HG03469 (cell line): ENCODE measurements around the gene ZMYM4.
A peak's percentile ranks its signal among the peaks of the same experiment; 100 is the strongest.
"Not testable (repeated sequence)": the region's sequence is repeated elsewhere in the genome, so short reads cannot be mapped to it uniquely, and the experiment has no call there.

Experiments used
- ATAC-seq: cut with Tn5 transposase; IDR thresholded peaks from one replicate; pipeline ENCODE4 v1.9.1; 2021; ENCODE audit warnings: mild to moderate bottlenecking, moderate library complexity, moderate number of reproducible peaks; ENCODE audit not compliant: unreplicated experiment

The ZMYM4 gene

DNA sequence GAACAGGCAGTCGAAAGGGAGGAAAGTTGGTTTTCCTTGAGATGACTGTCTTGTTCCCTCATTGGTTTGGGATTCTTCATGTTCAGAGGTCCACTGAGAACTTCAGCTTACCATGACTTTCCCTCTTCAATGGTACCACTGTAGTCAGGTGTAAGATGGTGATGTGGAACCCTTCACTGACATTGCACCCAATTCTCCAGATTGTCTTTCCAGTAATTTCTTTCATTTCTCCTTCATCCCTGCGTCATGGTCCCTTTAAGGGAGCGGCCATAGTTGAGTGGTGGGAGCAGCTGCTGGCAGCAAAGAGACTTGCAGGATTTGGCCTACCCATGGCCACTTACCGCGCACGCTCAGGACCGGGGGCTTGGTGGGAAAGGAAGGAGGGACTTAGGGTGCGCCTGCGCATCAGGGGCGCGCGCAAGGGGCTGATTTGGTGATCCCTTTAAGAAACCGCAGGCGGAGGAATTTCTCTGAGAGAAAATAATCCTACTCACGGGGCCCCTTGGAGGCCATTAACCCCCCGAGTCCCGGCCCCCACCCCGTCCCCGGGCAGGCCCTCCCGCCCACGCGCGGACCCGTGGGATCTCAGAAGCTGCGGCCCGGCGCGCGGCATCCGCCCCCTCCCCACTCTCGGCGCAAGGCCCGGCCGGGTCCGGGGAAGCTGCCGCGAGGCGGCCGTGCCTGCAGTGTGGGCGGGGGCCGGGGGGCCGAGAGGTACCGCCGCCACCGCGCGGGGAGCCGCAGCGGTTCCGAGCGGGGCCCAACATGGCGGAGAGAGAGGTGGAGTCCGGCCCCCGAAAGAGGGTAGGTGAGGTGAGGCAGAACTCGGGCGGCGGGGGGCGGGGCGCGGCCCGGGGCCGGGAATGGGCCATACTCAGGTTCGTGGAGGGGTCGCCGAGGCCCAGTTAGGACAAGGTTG is at the start of gene ZMYM4:
Gene ZMYM4 (plus strand): TSS at position 428 of the 919 bp plus-strand sequence. CDS start 338 bp downstream, at position 766.
- peak; percentile 79 for ATAC-seq

DNA sequence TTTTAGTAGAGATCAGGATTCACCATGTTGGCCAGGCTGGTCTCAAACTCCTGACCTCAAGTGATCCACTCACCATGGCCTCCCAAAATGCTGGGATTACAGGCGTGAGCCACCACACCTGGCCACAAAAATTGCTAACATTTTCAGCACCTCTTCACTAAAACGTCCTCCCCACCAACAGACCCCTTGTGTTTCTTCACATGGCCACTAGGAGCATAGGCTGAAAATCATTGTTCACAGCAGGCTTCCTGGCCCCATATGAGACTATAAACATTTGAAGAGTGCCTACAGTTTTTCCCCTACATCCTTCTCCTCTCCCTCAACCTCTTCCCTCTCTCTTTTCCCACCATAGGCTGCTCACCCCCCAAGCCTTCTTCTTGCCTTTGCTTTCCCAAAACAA is 47.5 kb upstream of the ZMYM4 start:
- no peak for ATAC-seq

DNA sequence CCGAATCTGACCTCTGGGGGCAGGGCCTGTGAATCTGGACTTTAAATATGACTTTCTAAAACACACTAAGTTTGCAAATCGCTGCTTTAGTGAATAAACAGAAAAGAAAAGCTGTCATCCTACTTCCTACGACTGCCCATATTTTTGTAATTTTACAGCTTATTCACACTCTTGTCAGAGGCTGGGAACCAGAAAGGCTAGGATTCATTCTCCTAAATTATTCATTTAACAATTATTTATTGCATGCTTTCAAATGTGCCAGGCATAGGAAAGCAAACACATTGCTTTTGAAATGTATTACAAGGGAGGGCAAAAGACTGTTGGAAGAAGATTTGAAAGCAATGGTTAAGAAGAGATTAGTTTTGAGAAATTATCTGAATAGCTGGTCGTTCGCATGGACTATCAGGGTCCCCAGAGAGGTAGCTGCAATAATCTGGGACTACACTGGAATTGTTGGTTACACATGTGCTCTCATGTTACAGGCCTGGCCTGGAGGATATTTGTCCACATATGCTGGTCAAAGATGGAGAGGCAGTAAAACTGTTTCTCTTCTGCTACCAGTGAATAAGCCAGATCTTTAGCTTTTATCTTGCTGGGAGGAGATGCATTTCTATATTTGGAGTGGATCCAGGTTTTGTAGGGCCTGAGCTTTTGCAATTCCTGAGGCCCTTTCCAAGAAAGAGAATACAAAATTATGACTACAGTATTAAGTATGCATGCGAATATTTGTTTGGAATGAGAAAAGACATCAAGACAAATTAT is 46.0 kb upstream of the ZMYM4 start:
- no peak for ATAC-seq

DNA sequence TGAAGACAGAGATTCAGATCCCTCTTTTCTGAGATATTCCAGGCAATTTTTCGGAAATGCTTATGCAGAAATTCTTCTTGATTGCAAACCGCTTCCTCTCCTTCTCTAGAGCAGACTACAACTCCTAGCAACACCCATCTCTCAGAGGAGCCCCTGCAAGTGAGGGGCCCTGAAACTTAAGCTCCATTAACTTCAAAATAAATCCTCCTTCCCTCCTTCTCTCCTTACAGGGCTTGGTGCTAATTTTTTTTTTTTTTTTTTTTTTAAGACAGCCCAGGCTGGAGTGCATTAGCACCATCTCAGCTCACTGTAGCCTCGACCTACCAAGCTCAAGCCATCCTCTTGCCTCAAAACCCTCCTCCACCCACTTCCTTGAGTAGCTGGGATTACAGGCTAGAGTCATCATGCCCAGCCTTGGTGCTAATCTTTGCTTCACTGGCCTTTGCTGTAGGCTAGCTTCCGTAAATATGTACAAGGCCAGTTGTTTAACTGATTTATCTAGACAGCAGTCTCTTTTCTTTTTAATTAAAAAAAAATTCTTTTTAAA is 45.4 kb upstream of the ZMYM4 start:
- ATAC-seq, result no peak

GRCh38 chr1:35226546-35226945 is 42.0 kb upstream of the ZMYM4 start:
- no peak for ATAC-seq

GRCh38 chr1:35229587-35230360 is 38.7 kb upstream of the ZMYM4 start:
- no peak for ATAC-seq

DNA sequence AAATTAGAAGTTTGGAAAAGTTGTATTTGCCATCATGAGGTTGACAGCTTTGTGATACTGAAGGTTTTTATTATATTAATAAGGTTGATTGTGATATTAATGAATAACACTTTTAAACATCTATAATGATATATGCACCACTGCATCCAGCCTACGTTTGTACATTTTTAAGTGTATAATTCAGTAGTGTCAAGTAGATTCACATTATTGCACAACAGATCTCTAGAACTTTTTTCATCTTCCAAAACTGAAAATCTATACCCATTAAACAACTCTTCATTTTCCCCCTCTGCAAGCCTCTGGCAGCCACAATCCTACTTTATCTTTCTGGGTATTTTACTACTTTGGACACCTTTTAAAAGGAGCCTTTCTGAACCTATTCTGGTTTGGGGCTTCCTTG is 37.2 kb upstream of the ZMYM4 start:
- ATAC-seq, result no peak

GRCh38 chr1:35236772-35237171 is 31.7 kb upstream of the ZMYM4 start:
- ATAC-seq, result not testable (repeated sequence)

DNA sequence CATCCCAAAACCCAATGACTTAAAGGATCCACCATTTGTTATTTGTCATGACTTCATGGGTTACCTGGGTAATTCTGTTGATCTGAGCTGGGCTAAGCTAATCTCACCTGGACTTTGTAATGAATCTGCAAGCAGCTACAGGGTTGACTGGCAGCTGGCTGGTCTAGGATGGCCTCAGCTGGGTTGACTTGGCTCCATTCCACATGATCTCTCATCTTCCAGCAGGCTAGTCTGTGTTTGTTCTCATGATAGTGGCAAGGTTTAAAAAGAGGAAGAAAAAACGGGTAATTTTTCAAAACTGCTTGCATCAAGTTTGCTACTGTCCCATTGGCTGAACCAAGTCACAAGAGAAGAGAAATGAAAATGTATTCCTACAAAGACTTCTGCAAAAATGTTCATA is 24.8 kb upstream of the ZMYM4 start:
- no peak for ATAC-seq

DNA sequence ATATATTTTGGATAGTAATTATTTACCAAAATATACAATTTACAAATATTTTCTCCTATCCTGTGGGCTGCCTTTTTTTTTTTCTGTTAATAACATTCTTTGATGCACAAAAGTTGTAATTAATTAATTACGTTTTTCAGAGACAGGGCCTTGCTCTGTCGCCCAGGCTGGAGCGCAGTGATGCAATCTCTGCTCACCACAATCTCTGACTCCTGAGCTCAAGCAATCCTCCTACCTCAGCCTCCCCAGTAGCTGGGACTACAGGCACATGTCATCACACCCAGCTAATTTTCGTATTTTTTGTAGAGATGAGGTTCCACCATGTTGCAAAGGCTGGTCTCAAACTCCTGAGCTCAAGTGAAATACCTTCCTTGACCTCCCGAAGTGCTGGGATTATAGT is 21.3 kb upstream of the ZMYM4 start:
- ATAC-seq, result no peak

GRCh38 chr1:35253941-35254340 is 14.6 kb upstream of the ZMYM4 start:
- no peak for ATAC-seq

- ATAC-seq, result no peak
Observed at GRCh38 chr1:35255276-35255675, 13.2 kb upstream of the ZMYM4 start.

DNA sequence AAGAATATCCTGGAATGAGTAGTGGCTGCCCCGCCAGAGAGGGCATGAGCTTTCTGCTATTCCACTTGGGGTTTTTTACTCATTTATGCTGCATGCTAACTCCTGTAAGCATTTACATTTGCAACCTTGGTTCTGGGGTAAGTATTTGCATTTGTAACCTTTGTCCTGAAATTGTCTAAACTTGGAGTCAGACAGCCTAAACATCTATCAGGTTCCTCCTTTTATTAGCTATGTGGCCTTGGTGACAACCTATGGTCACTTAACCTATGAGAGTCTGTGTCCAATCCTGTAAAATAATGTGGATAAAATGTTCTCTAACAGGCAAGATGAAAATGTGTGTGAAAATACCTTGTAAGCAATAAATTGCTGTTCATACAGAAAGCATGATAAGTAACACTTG is 8.9 kb upstream of the ZMYM4 start:
- no peak for ATAC-seq

DNA sequence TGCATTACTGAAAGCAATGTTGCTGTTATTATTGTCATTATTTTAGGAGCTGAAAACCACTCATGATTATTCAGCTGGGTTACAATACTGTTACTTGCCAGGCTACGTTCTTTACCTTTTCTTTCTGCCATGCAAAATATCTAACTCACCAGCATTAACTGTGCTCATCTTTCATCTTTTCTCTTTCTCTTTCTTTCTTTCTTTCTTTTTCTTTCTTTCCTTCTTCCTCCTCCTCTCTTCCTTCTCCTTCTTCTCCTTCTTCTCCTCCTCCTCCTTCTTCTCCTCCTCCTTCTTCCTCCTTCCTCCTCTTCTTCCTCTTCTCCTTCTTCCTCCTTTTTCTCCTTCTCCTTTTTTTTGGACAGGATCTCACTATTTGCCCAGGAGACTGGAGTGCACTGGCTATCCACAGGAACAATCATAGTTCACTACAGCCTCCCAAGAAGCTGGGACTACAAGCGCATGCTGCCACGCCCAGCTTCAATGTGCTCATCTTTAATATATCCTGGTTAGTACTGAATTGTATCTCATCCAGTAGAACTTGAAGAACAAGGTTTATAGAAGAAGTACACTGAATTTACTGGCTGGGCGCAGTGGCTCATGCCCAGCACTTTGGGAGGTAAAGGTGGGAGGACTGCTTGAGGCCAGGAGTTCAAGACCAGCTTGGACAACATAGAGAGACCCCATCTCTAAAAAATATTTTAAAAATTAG is 6.9 kb upstream of the ZMYM4 start:
- ATAC-seq, result no peak

DNA sequence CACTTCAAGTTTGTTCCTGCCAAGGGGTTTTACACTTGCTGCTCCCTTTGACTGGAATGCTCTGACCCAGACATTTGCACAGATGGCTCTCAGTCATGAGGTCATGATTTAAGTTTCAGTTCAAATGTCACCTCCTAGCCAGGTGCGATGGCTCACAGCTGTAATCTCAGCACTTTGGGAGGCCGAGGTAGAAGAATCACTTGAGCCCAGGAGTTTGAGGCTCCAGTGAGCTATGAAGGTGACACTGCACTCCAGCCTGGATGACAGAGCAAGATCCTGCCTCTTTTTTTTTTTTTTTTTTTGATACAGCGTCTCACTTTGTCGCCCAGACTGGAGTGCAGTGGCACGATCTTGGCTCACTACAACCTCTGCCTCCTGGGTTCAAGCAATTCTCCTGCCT is 4.5 kb upstream of the ZMYM4 start:
- ATAC-seq, result no peak

DNA sequence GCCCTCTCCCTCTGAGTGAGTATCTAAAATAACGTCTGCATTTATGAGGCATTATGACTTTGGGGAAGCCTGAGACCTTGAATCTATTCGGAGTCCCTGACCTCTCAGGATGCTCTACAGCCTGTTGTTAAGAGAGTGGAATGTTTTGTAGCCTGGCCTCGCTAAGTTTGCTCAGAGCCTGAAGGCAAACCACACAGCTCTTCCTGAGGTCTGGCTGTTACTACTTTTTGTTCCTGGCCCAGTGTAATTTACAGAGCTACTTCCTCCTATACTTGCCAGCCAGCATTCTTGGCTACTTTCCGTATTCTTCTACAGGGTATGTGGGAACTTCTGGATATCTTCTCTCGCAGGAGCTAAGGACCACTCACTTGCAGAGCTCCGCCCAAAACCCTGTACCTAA is 3.6 kb upstream of the ZMYM4 start:
- ATAC-seq, result no peak

- no peak for ATAC-seq
Observed at GRCh38 chr1:35266306-35266705, 2.2 kb upstream of the ZMYM4 start.

- no peak for ATAC-seq
Observed at GRCh38 chr1:35269201-35269988, 886 bp downstream of the ZMYM4 start.

DNA sequence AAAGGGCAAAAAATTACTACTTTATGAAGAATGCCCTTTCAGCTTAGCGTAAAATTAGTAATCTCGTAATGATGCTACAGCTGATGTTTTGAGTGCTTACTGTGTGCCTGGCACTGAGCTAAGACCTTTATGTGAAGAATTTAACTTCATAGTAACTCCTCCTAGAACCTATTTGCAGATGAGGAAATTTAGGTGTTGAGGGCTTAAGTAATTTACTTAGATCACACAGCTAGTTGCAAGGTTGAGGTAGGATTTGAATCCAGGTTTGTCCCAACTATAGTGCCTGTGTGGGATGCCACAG is 1.4 kb downstream of the ZMYM4 start:
- ATAC-seq, result no peak

GRCh38 chr1:35270836-35271235 is 2.3 kb downstream of the ZMYM4 start:
- ATAC-seq, result no peak
